ENCODE measurements around the gene NBL1. TPM values are rescaled to one million over a fixed set of nuclear protein-coding genes. Genes with fewer than 3 reads are reported as not detected.

Gene NBL1
- total and polyA plus RNA-seq, 2 of the 4 experiments (the other 2 are of a cell fraction): 14.0 to 54.2 TPM

- ATAC-seq (ENCODE audit: low read depth) (no peak), DNase-seq (no peak)
- ChIA-PET POLR2A (ENCODE audit: unreplicated experiment) (interaction anchor here (0.6 kb wide), 1 partner anchor 51 kb away, joined by 3 read pairs; no protein-coding TSS in a partner anchor), CTCF (no interaction called here)
- Histone ChIP-seq H3K18ac (ENCODE audit: low read depth, low read length) (no peak overlapping the region), H3K9me3 (ENCODE audit: control insufficient read depth, insufficient read depth, low read length) (peaks cover 3% of the 10 kb centered on the region; the same call in 1 of the 2 replicates), H3K4ac (ENCODE audit: low read depth, low read length) (no peak overlapping the region), H2BK120ac (ENCODE audit: low read depth, low read length) (no peak overlapping the region), H3K36me3 (ENCODE audit: control insufficient read depth, insufficient read depth, low read length) (peaks cover 19% of the 10 kb centered on the region; the same call in 1 of the 2 replicates), H3K9me1 (ENCODE audit: insufficient read depth, low read length) (no peaks in the 10 kb centered on the region), H3K9ac (ENCODE audit: low read depth, low read length) (no peak overlapping the region), H2AK5ac (ENCODE audit: low read depth, low read length) (no peak overlapping the region), H2AK9ac (replicated peaks; ENCODE audit: low read depth, low read length, poor library complexity) (no peak overlapping the region), H4K20me1 (ENCODE audit: insufficient read depth, low read length) (no peaks in the 10 kb centered on the region; the same call in 1 of the 2 replicates), H3K56ac (ENCODE audit: extremely low read depth, insufficient read depth, low read length) (no peak overlapping the region), H2BK5ac (ENCODE audit: low read depth, low read length, poor library complexity, severe bottlenecking) (no peak overlapping the region), H3K23ac (ENCODE audit: low read depth, low read length) (no peak overlapping the region), H2AFZ (replicated peaks; ENCODE audit: low read length, poor library complexity) (no peak overlapping the region), H3K79me1 (ENCODE audit: low read depth in 1 of 2, low read length in 2 of 2) (no peaks in the 10 kb centered on the region), H3K27ac (ENCODE audit: insufficient read depth, low read length) (no peak overlapping the region), H2BK15ac (ENCODE audit: low read depth, low read length) (no peak overlapping the region), H4K5ac (ENCODE audit: low read depth, low read length) (no peak overlapping the region), H3K4me1 (ENCODE audit: control insufficient read depth, insufficient read depth, low read length) (no peaks in the 10 kb centered on the region), H3K4me3 (ENCODE audit: insufficient read depth, low read depth, low read length) (no peak overlapping the region), H3K14ac (replicated peaks; ENCODE audit: low read depth, low read length) (no peak overlapping the region), H3K27me3 (ENCODE audit: control insufficient read depth, insufficient read depth, low read length) (no peaks in the 10 kb centered on the region), H4K91ac (ENCODE audit: insufficient read depth, low read depth, low read length) (no peak overlapping the region), H2BK20ac (ENCODE audit: low read depth, low read length) (no peak overlapping the region), H4K8ac (ENCODE audit: low read depth in 2 of 2, low read length in 2 of 2) (no peak overlapping the region), H3K4me2 (ENCODE audit: low read depth, low read length) (no peak overlapping the region)
- 100% methylated on average over 1 of the region's 3 CpGs; no CpG with 5 or more reads in 1 of the 2 experiments for WGBS, 2 experiments (ENCODE audit: extremely low coverage in 2 of 2, insufficient read length in 1 of 2)
- dilution Hi-C loops (cut with HindIII; ENCODE audit: low sequenced_read_pairs, unreplicated experiment): no loop called here
- TF ChIP-seq RFX5 (IDR thresholded peaks at IDR 0.05; ENCODE audit: low read depth, low read length) (no peak), SMC3 (IDR thresholded peaks at IDR 0.05; ENCODE audit: low read depth, low read length) (no peak), POLR2A (IDR thresholded peaks at IDR 0.05; ENCODE audit: low read depth, low read length) (no peak), FOS (IDR thresholded peaks at IDR 0.05; ENCODE audit: low read depth, low read length) (no peak)
- in situ Hi-C loops (cut with MboI; ENCODE audit: low sequenced_read_pairs): no loop called here
- intact Hi-C loops (cut with micrococcal nuclease): no loop called here
- BruUV-seq (replicated peaks): no TSS peak
These were observed 45.7 kb downstream of the NBL1 start for GRCh38 chr1:19689856-19690255.

All from IMR-90 (cell line).